Spleen (tissue), 11 donors: ENCODE results near the gene JPH2. TPM values are rescaled to one million over a fixed set of nuclear protein-coding genes. Genes with fewer than 3 reads are reported as not detected.

ENCODE experiments used
- DNase-seq: peaks from one replicate; pipeline ENCODE4 v3.0.0-alpha.2; 2020
- H3K27ac ChIP-seq, 8 donors: fragments of 200-600 bp; sonication (generic) in 7 of 8; 1 replicate in 4 of 8; 2 replicates in 4 of 8; pipeline versions ENCODE4 v1.5.0 to v1.8.0; 2016 to 2021; ENCODE audit warnings: inconsistent platforms in 4 of 8, mild to moderate bottlenecking in 4 of 8, moderate library complexity in 1 of 8
- H3K27me3 ChIP-seq, 7 donors: fragments of 200-600 bp; sonication (generic) in 6 of 7; replicated peaks in 1 of 7; 1 replicate in 4 of 7; 2 replicates in 3 of 7; pipeline versions ENCODE4 v1.5.0 to v1.8.0; 2016 to 2021; ENCODE audit warnings: inconsistent platforms in 3 of 7, mild to moderate bottlenecking in 1 of 7
- H3K36me3 ChIP-seq, 6 donors: fragments of 200-600 bp; sonication (generic) in 5 of 6; 1 replicate in 4 of 6; 2 replicates in 2 of 6; pipeline versions ENCODE4 v1.5.0 to v1.8.0; 2016 to 2021; ENCODE audit warnings: inconsistent platforms in 2 of 6
- H3K4me1 ChIP-seq, 6 donors: fragments of 200-600 bp; sonication (generic) in 5 of 6; 1 replicate in 3 of 6; 2 replicates in 3 of 6; pipeline versions ENCODE4 v1.5.0 to v1.8.0; 2016 to 2021; ENCODE audit warnings: inconsistent platforms in 3 of 6
- H3K4me3 ChIP-seq, 8 donors: fragments of 200-600 bp; sonication (generic) in 7 of 8; 1 replicate in 4 of 8; 2 replicates in 4 of 8; pipeline versions ENCODE4 v1.5.0 to v1.8.0; 2016 to 2021; ENCODE audit warnings: inconsistent platforms in 4 of 8, mild to moderate bottlenecking in 4 of 8, moderate library complexity in 2 of 8
- H3K9me3 ChIP-seq, 8 donors: fragments of 200-600 bp; sonication (generic) in 7 of 8; 1 replicate in 4 of 8; 2 replicates in 4 of 8; pipeline versions ENCODE4 v1.5.0 to v1.8.0; 2016 to 2021; ENCODE audit warnings: inconsistent platforms in 4 of 8
- CTCF ChIP-seq, 11 experiments: fragments of 200-600 bp in 7 of 11; fragments of 450-650 bp in 4 of 11; sonication (generic) in 4 of 11; IDR thresholded peaks in 8 of 11; conservative IDR thresholded peaks in 3 of 11; 1 replicate in 7 of 11; 2 replicates in 4 of 11; pipeline versions ENCODE4 v1.4.0 to v1.8.0; 2016 to 2021; ENCODE audit warnings: antibody characterized with exemption in 11 of 11, inconsistent platforms in 4 of 11, mild to moderate bottlenecking in 1 of 11
- POLR2A ChIP-seq, 3 donors: fragments of 450-650 bp; IDR thresholded peaks; one replicate each; pipeline ENCODE4 v1.5.1; 2017; ENCODE audit warnings: antibody characterized with exemption in 3 of 3, mild to moderate bottlenecking in 1 of 3
- POLR2AphosphoS5 ChIP-seq, 3 donors: sonication (generic); formaldehyde crosslinking; IDR thresholded peaks; one replicate each; pipeline ENCODE4 v1.5.1; 2017; ENCODE audit warnings: antibody characterized with exemption in 3 of 3
- WGBS, 5 donors: extraction: QIAGEN DNeasy Blood & Tissue Kit in 3 of 5; methylation state at CpG; one replicate each; pipeline versions ENCODE4 v1.1.5 to v1.1.7; 2013 to 2018; 5-methylcytosine and 5-hydroxymethylcytosine counted together
- intact Hi-C: fragments of 100-400 bp; cut with DNase I; formaldehyde crosslinking; loops from one replicate; pipeline ENCODE4 v1.15.0; 2023; ENCODE audit warnings: low total_unique reads
- polyA plus RNA-seq, 3 donors: library from polyadenylated mRNA; stranded (reverse); fragments of 200-250 nt; gene quantifications; one replicate each; pipeline ENCODE4 v1.2.1, GENCODE V29; 2013
- total RNA-seq, 7 donors: library from RNA; depleted of rRNA in 3 of 7; stranded (reverse); fragments of >200 nt in 3 of 7; fragmentation: NEBNext Ultra II Directional in 4 of 7; extraction: Animal tissue kit (Norgen Biotek cat#: 25700) in 4 of 7; gene quantifications; one replicate each; pipeline versions ENCODE4 v1.1.0 to v1.2.1, GENCODE V29; 2016 to 2021
- donor health status: healthy with polysubstance abuse.
- donor health status: DM: no; HTN: no; CAD: no; lungs with moderate emphysema.
- donor health status: DM: no; HTN: no; CAD: no.
- donor health status: Bipolar disorder and iron deficiency.
- donor health status: healthy.
- donor health status: DM: no; HTN: no; CAD: no.
- donor health status: DM: yes; HTN: yes; CAD: no.

Gene JPH2
- total and polyA plus RNA-seq, 10 donors: 0.50 to 4.4 (median 1.3) TPM

DNA sequence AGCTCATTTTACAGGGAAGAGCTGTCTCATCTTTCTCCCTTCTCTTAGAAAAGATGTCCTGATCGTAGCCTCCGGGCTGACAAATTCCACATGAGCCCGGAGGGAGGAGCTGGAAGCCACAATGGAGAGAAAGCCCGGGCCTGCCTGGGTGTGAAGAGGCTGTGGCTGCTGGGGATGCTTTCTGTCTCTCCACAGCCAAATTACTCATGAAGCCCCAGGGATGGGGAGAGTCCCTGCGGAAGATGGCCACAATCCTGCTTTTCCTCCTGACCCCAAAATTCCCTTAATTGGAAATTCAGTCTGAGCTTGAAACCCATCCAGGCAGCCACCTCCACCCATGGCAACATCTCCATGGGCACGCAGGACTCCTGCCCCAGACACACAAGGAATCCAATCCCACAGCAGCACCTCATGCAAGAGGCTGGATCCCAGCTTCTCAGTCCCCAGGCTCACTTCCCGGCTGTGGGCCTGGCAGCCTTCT is 32.4 kb downstream of the JPH2 start:
- H3K4me3 ChIP-seq: no peak overlapping the region
- DNase-seq: no peak
- intact Hi-C loops: no loop called here
- TF ChIP-seq POLR2AphosphoS5 (IDR thresholded peaks at IDR 0.05): no peak
- TF ChIP-seq CTCF (IDR thresholded peaks at IDR 0.05 in 8 of 11, conservative IDR thresholded peaks at IDR 0.05 in 3 of 11): no peak
- no peak for TF ChIP-seq POLR2A (IDR thresholded peaks at IDR 0.05)
- no peaks in the 10 kb centered on the region for H3K4me1 ChIP-seq
- no peaks in the 10 kb centered on the region for H3K36me3 ChIP-seq
- peaks cover 0 to 15% (median 0%) of the 10 kb centered on the region in 7 donors for H3K27me3 ChIP-seq
- H3K9me3 ChIP-seq: no peaks in the 10 kb centered on the region
- H3K27ac ChIP-seq: no peak overlapping the region
- 63 to 72% (median 69%) methylated on average over 6 to 7 of the region's 7 CpGs for WGBS, 5 donors

DNA sequence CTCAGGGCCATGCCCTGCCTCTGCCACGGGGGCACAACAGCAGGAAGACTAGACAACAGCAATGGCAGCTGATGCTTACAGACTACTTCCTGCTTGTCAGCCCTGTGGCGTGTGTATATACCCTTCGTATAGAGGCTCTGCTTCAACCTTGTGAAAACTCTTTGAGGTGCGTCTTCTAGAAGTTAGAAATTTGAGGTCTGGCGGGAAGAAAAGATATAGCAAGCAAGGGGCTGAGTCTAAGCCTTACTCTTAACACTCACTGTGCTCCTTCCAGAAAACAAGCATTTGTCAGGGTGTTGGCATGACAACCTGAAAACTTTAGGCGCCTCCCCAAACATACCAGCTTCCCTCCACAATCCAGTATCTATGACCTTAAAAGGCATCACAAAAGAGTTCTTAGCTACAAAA is 33.3 kb downstream of the JPH2 start:
- 48 to 64% (median 53%) methylated on average over 6 of the region's 6 CpGs for WGBS, 5 donors
- Histone ChIP-seq H3K4me1 (no peaks in the 10 kb centered on the region), H3K27me3 (peaks cover 0 to 9% (median 0%) of the 10 kb centered on the region in 7 donors), H3K9me3 (no peaks in the 10 kb centered on the region), H3K4me3 (no peak overlapping the region), H3K36me3 (no peaks in the 10 kb centered on the region), H3K27ac (no peak overlapping the region)
- no peak for TF ChIP-seq POLR2A (IDR thresholded peaks at IDR 0.05)
- TF ChIP-seq POLR2AphosphoS5 (IDR thresholded peaks at IDR 0.05): no peak
- no peak for TF ChIP-seq CTCF (IDR thresholded peaks at IDR 0.05 in 8 of 11, conservative IDR thresholded peaks at IDR 0.05 in 3 of 11)
- intact Hi-C loops: no loop called here
- DNase-seq: no peak

GRCh38 chr20:44151621-44152416 is 35.2 kb downstream of the JPH2 start:
- no peaks in the 10 kb centered on the region for H3K4me1 ChIP-seq
- WGBS, 5 donors: 87 to 92% (median 88%) methylated on average over 14 of the region's 14 CpGs

More at GRCh38 chr20:44151621-44152416, 35.2 kb downstream of the JPH2 start:
- intact Hi-C loops: no loop called here
- H3K9me3 ChIP-seq: no peaks in the 10 kb centered on the region
- no peak overlapping the region for H3K27ac ChIP-seq
- H3K4me3 ChIP-seq: no peak overlapping the region
- no peaks in the 10 kb centered on the region for H3K36me3 ChIP-seq
- DNase-seq: no peak
- TF ChIP-seq POLR2AphosphoS5 (IDR thresholded peaks at IDR 0.05) (no peak), POLR2A (IDR thresholded peaks at IDR 0.05) (no peak), CTCF (IDR thresholded peaks at IDR 0.05 in 8 of 11, conservative IDR thresholded peaks at IDR 0.05 in 3 of 11) (no peak)
- H3K27me3 ChIP-seq: peaks cover 0 to 7% (median 0%) of the 10 kb centered on the region in 7 donors
